Liver (tissue), 9 donors: Measurements from ENCODE around the gene NBEAL1. TPM values are rescaled to one million over a fixed set of nuclear protein-coding genes. Genes with fewer than 3 reads are reported as not detected.

Source experiments
- DNase-seq: peaks from one replicate; pipeline ENCODE4 v3.0.0-alpha.2; 2017; ENCODE audit warnings: low spot score
- H3K27ac ChIP-seq, 2 donors: one replicate each; pipeline ENCODE4 v1.7.0; 2013; ENCODE audit warnings: inconsistent platforms in 2 of 2, low read length in 2 of 2, control low read depth in 1 of 2, low read depth in 1 of 2, mild to moderate bottlenecking in 1 of 2
- H3K27me3 ChIP-seq, 4 donors: one replicate each; pipeline versions ENCODE4 v1.6.1 to v1.7.0; 2013; ENCODE audit warnings: low read length in 3 of 4, inconsistent platforms in 1 of 4, mild to moderate bottlenecking in 1 of 4, moderate library complexity in 1 of 4; ENCODE audit not compliant: control insufficient read depth in 4 of 4, insufficient read depth in 4 of 4
- H3K36me3 ChIP-seq, 4 donors: one replicate each; pipeline versions ENCODE4 v1.6.1 to v1.7.0; 2013; ENCODE audit warnings: low read length in 3 of 4, mild to moderate bottlenecking in 3 of 4, low read depth in 1 of 4, moderate library complexity in 1 of 4; ENCODE audit not compliant: control insufficient read depth in 4 of 4, insufficient read depth in 3 of 4
- H3K4me1 ChIP-seq, 4 donors: one replicate each; pipeline versions ENCODE4 v1.6.1 to v1.7.0; 2013; ENCODE audit warnings: low read length in 3 of 4, mild to moderate bottlenecking in 3 of 4, moderate library complexity in 1 of 4; ENCODE audit not compliant: control insufficient read depth in 4 of 4, insufficient read depth in 4 of 4
- H3K4me3 ChIP-seq, 3 donors: one replicate each; pipeline versions ENCODE4 v1.6.1 to v1.7.0; 2013; ENCODE audit warnings: low read length in 3 of 3, control low read depth in 1 of 3, low read depth in 1 of 3, mild to moderate bottlenecking in 1 of 3
- H3K9ac ChIP-seq, 2 donors: one replicate each; pipeline ENCODE4 v1.7.0; 2013; ENCODE audit warnings: low read length in 2 of 2, mild to moderate bottlenecking in 2 of 2, moderate library complexity in 2 of 2, control low read depth in 1 of 2, low read depth in 1 of 2
- H3K9me3 ChIP-seq, 4 donors: one replicate each; pipeline versions ENCODE4 v1.6.1 to v1.7.0; 2013; ENCODE audit warnings: low read length in 3 of 4; ENCODE audit not compliant: control insufficient read depth in 4 of 4
- EGR1 ChIP-seq, 2 donors: IDR thresholded peaks; 2 replicates each; pipeline ENCODE4 v1.6.1; 2016 to 2018; ENCODE audit warnings: antibody characterized with exemption in 2 of 2, low read depth in 2 of 2
- FOXA1 ChIP-seq: IDR thresholded peaks from 2 replicates; pipeline ENCODE4 v1.6.1; 2016; ENCODE audit warnings: antibody characterized with exemption
- FOXA2 ChIP-seq: IDR thresholded peaks from 2 replicates; pipeline ENCODE4 v1.6.1; 2016; ENCODE audit warnings: antibody characterized with exemption
- GABPA ChIP-seq, 2 donors: IDR thresholded peaks in 1 of 2; conservative IDR thresholded peaks in 1 of 2; 2 replicates each; pipeline ENCODE4 v1.6.1; 2016; ENCODE audit warnings: antibody characterized with exemption in 2 of 2, mild to moderate bottlenecking in 1 of 2, moderate library complexity in 1 of 2
- HNF4A ChIP-seq, 2 donors: conservative IDR thresholded peaks; 2 replicates each; pipeline ENCODE4 v1.6.1; 2016; ENCODE audit warnings: antibody characterized with exemption in 2 of 2, mild to moderate bottlenecking in 2 of 2
- HNF4G ChIP-seq: IDR thresholded peaks from 2 replicates; pipeline ENCODE4 v1.6.1; 2016; ENCODE audit warnings: antibody characterized with exemption
- JUND ChIP-seq, 2 donors: IDR thresholded peaks; 2 replicates each; pipeline ENCODE4 v1.6.1; 2016; ENCODE audit warnings: antibody characterized with exemption in 2 of 2
- NR2F2 ChIP-seq: IDR thresholded peaks from 2 replicates; pipeline ENCODE4 v1.6.1; 2016; ENCODE audit warnings: antibody characterized with exemption
- RAD21 ChIP-seq, 2 donors: IDR thresholded peaks; 2 replicates each; pipeline ENCODE4 v1.6.1; 2016; ENCODE audit warnings: antibody characterized with exemption in 2 of 2, mild to moderate bottlenecking in 2 of 2
- RXRA ChIP-seq, 2 donors: IDR thresholded peaks; 2 replicates each; pipeline ENCODE4 v1.6.1; 2017 to 2018; ENCODE audit warnings: antibody characterized with exemption in 2 of 2, mild to moderate bottlenecking in 1 of 2
- SP1 ChIP-seq: IDR thresholded peaks from 2 replicates; pipeline ENCODE4 v1.6.1; 2018; ENCODE audit warnings: antibody characterized with exemption, mild to moderate bottlenecking
- TAF1 ChIP-seq: conservative IDR thresholded peaks from 2 replicates; pipeline ENCODE4 v1.6.1; 2016; ENCODE audit warnings: antibody characterized with exemption, mild to moderate bottlenecking
- YY1 ChIP-seq: IDR thresholded peaks from 2 replicates; pipeline ENCODE4 v1.6.1; 2016; ENCODE audit warnings: antibody characterized with exemption, mild to moderate bottlenecking
- whole genome bisulfite sequencing: extraction: QIAGEN DNeasy Blood & Tissue Kit; methylation state at CpG from one replicate; pipeline ENCODE4 v1.1.7; 2013; 5-methylcytosine and 5-hydroxymethylcytosine counted together
- polyA plus RNA-seq, 2 donors: library from polyadenylated mRNA; stranded (reverse) in 1 of 2; unstranded in 1 of 2; fragments of 200-250 nt in 1 of 2; fragments of >200 nt in 1 of 2; fragmentation: Nextera tagmentation in 1 of 2; extraction: Ambion mirVana in 1 of 2; gene quantifications; one replicate each; pipeline versions ENCODE4 v1.2.1 to v1.2.3, GENCODE V29; 2013 to 2015
- total RNA-seq, 2 donors: library from RNA; depleted of rRNA; stranded (reverse); fragments of >200 nt; gene quantifications; one replicate each; pipeline ENCODE4 v1.2.3, GENCODE V29; 2014
- TF ChIP-seq, protein P1 (sequence below): IDR thresholded peaks from 2 replicates; pipeline ENCODE4 v1.6.1; 2016; ENCODE audit warnings: antibody characterized with exemption
- TF ChIP-seq, protein P2 (sequence below): fragments of 150-350 bp; IDR thresholded peaks from 2 replicates; pipeline ENCODE4 v1.5.1; 2017; ENCODE audit warnings: improper control_type of control experiment, low read depth, low read length; ENCODE audit not compliant: missing input control
- TF ChIP-seq, protein P3 (sequence below): IDR thresholded peaks from 2 replicates; pipeline ENCODE4 v1.6.1; 2016; ENCODE audit warnings: antibody characterized with exemption
- TF ChIP-seq, protein P4 (sequence below): IDR thresholded peaks from 2 replicates; pipeline ENCODE4 v1.6.1; 2016; ENCODE audit warnings: antibody characterized with exemption
- TF ChIP-seq, protein P5 (sequence below): IDR thresholded peaks from 2 replicates; pipeline ENCODE4 v1.6.1; 2016; ENCODE audit warnings: antibody characterized with exemption, mild to moderate bottlenecking
- donor health status: healthy.
- donor health status: healthy.
- donor health status: healthy.
- donor health status: healthy.
- donor health status: healthy.

The NBEAL1 gene
- total and polyA plus RNA-seq, 4 donors: 4.4 to 47.9 (median 17.0) TPM

DNA sequence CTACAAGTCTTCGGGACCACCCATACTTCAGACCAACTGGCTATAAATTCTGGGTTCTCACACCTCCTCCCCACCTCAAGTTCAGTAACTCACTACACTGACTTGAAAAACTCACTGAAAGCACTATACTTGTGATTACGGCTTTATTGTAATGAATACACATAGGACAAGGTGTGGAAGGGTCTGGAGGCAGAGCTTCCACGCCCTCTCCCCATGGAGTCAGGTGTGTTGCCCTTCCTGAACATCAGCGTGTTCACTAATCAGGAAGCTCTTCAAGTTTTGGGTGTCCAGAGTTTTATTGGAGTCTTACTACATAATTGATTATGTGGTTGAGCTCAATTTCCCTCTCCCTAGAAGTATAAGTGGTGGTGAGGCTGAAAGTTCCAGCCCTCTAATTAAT lies 27.5 kb downstream of the NBEAL1 start:
- Histone ChIP-seq H3K36me3 (peaks cover 0 to 8% (median 6%) of the 10 kb centered on the region in 4 donors), H3K4me1 (no peaks in the 10 kb centered on the region), H3K27ac (no peak overlapping the region), H3K9ac (no peak overlapping the region), H3K9me3 (no peaks in the 10 kb centered on the region), H3K27me3 (no peaks in the 10 kb centered on the region), H3K4me3 (no peak overlapping the region)
- 93% methylated on average over 4 of the region's 4 CpGs for WGBS
- no peak for DNase-seq
- TF ChIP-seq, protein P1, sequence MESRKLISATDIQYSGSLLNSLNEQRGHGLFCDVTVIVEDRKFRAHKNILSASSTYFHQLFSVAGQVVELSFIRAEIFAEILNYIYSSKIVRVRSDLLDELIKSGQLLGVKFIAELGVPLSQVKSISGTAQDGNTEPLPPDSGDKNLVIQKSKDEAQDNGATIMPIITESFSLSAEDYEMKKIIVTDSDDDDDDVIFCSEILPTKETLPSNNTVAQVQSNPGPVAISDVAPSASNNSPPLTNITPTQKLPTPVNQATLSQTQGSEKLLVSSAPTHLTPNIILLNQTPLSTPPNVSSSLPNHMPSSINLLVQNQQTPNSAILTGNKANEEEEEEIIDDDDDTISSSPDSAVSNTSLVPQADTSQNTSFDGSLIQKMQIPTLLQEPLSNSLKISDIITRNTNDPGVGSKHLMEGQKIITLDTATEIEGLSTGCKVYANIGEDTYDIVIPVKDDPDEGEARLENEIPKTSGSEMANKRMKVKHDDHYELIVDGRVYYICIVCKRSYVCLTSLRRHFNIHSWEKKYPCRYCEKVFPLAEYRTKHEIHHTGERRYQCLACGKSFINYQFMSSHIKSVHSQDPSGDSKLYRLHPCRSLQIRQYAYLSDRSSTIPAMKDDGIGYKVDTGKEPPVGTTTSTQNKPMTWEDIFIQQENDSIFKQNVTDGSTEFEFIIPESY: no peak
- TF ChIP-seq HNF4A (conservative IDR thresholded peaks at IDR 0.05) (no peak), TAF1 (no peak), SP1 (no peak), FOXA2 (no peak)

DNA sequence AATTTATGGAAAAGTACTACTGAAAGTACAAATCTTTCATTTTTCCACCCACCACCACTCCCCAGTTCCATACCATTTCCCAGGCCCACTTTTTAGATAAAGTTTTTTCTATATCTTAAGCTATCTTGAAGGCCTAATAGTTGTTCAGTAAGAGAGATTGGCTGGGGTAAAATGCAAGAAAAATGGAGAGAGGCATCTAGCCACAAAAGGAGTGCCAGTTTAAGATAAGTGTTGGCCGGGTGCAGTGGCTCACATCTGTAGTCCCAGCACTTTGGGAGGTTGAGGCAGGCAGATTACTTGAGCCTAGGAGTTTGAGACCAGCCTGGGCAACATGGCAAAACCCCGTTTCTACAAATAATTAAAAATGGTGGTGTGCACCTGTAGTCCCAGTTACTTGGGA lies 28.6 kb downstream of the NBEAL1 start:
- Histone ChIP-seq H3K4me3 (no peak overlapping the region), H3K36me3 (peaks cover 0 to 11% (median 6%) of the 10 kb centered on the region in 4 donors), H3K9me3 (no peaks in the 10 kb centered on the region), H3K27me3 (no peaks in the 10 kb centered on the region), H3K9ac (no peak overlapping the region), H3K27ac (no peak overlapping the region), H3K4me1 (no peaks in the 10 kb centered on the region)
- TF ChIP-seq SP1 (no peak), NR2F2 (no peak), TAF1 (no peak), HNF4A (conservative IDR thresholded peaks at IDR 0.05) (no peak), RXRA (IDR thresholded peaks at IDR 0.05) (no peak), JUND (IDR thresholded peaks at IDR 0.05) (no peak), YY1 (no peak), FOXA2 (no peak), FOXA1 (no peak), GABPA (IDR thresholded peaks at IDR 0.05 in 1 of 2, conservative IDR thresholded peaks at IDR 0.05 in 1 of 2) (no peak), HNF4G (no peak), EGR1 (IDR thresholded peaks at IDR 0.05; ENCODE audit: low read depth in 2 of 2) (no peak), RAD21 (IDR thresholded peaks at IDR 0.05) (no peak)
- TF ChIP-seq, protein P2, sequence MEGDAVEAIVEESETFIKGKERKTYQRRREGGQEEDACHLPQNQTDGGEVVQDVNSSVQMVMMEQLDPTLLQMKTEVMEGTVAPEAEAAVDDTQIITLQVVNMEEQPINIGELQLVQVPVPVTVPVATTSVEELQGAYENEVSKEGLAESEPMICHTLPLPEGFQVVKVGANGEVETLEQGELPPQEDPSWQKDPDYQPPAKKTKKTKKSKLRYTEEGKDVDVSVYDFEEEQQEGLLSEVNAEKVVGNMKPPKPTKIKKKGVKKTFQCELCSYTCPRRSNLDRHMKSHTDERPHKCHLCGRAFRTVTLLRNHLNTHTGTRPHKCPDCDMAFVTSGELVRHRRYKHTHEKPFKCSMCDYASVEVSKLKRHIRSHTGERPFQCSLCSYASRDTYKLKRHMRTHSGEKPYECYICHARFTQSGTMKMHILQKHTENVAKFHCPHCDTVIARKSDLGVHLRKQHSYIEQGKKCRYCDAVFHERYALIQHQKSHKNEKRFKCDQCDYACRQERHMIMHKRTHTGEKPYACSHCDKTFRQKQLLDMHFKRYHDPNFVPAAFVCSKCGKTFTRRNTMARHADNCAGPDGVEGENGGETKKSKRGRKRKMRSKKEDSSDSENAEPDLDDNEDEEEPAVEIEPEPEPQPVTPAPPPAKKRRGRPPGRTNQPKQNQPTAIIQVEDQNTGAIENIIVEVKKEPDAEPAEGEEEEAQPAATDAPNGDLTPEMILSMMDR: no peak
- TF ChIP-seq, protein P3, sequence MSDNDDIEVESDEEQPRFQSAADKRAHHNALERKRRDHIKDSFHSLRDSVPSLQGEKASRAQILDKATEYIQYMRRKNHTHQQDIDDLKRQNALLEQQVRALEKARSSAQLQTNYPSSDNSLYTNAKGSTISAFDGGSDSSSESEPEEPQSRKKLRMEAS: no peak
- TF ChIP-seq, protein P1: no peak
- TF ChIP-seq, protein P4, sequence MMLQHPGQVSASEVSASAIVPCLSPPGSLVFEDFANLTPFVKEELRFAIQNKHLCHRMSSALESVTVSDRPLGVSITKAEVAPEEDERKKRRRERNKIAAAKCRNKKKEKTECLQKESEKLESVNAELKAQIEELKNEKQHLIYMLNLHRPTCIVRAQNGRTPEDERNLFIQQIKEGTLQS: no peak
- TF ChIP-seq, protein P5, sequence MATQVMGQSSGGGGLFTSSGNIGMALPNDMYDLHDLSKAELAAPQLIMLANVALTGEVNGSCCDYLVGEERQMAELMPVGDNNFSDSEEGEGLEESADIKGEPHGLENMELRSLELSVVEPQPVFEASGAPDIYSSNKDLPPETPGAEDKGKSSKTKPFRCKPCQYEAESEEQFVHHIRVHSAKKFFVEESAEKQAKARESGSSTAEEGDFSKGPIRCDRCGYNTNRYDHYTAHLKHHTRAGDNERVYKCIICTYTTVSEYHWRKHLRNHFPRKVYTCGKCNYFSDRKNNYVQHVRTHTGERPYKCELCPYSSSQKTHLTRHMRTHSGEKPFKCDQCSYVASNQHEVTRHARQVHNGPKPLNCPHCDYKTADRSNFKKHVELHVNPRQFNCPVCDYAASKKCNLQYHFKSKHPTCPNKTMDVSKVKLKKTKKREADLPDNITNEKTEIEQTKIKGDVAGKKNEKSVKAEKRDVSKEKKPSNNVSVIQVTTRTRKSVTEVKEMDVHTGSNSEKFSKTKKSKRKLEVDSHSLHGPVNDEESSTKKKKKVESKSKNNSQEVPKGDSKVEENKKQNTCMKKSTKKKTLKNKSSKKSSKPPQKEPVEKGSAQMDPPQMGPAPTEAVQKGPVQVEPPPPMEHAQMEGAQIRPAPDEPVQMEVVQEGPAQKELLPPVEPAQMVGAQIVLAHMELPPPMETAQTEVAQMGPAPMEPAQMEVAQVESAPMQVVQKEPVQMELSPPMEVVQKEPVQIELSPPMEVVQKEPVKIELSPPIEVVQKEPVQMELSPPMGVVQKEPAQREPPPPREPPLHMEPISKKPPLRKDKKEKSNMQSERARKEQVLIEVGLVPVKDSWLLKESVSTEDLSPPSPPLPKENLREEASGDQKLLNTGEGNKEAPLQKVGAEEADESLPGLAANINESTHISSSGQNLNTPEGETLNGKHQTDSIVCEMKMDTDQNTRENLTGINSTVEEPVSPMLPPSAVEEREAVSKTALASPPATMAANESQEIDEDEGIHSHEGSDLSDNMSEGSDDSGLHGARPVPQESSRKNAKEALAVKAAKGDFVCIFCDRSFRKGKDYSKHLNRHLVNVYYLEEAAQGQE: no peak
- WGBS: 97% methylated on average over 2 of the region's 2 CpGs
- DNase-seq: no peak
